Peyer's patch (tissue), 4 donors: ENCODE data around the gene ACBD6. TPM values are rescaled to one million over a fixed set of nuclear protein-coding genes. Genes with fewer than 3 reads are reported as not detected.

ENCODE experiments used
- DNase-seq, 3 donors: peaks; one replicate each; pipeline ENCODE4 v3.0.0-alpha.2; 2017 to 2019
- H3K27ac ChIP-seq, 4 donors: fragments of 200-600 bp; sonication (generic); one replicate each; pipeline ENCODE4 v1.5.1; 2016 to 2019
- H3K27me3 ChIP-seq, 2 donors: fragments of 200-600 bp; sonication (generic); one replicate each; pipeline ENCODE4 v1.5.1; 2019
- H3K36me3 ChIP-seq, 3 donors: fragments of 200-600 bp; sonication (generic); one replicate each; pipeline ENCODE4 v1.5.1; 2016 to 2019
- H3K4me1 ChIP-seq, 4 donors: fragments of 200-600 bp; sonication (generic); one replicate each; pipeline ENCODE4 v1.5.1; 2016 to 2019
- H3K4me3 ChIP-seq, 4 donors: fragments of 200-600 bp; sonication (generic); 1 replicate in 3 of 4; 2 replicates in 1 of 4; pipeline ENCODE4 v1.5.1; 2016 to 2019; ENCODE audit warnings: mild to moderate bottlenecking in 1 of 4
- H3K9me3 ChIP-seq, 4 donors: fragments of 200-600 bp; sonication (generic); one replicate each; pipeline ENCODE4 v1.5.1; 2016 to 2019; ENCODE audit warnings: mild to moderate bottlenecking in 1 of 4
- POLR2A ChIP-seq, 2 donors: fragments of 450-650 bp; IDR thresholded peaks; one replicate each; pipeline ENCODE4 v1.5.1; 2017; ENCODE audit warnings: antibody characterized with exemption in 2 of 2, mild to moderate bottlenecking in 2 of 2, moderate library complexity in 2 of 2
- total RNA-seq, 4 donors: library from RNA; depleted of rRNA; stranded (reverse); fragments of >200 nt; gene quantifications; one replicate each; pipeline ENCODE4 v1.1.0, GENCODE V29; 2016
- TF ChIP-seq, protein P1 (sequence below), 6 experiments: fragments of 450-650 bp in 4 of 6; fragments of 200-600 bp in 2 of 6; sonication (generic) in 1 of 6; IDR thresholded peaks; one replicate each; pipeline ENCODE4 v1.5.1; 2017 to 2019; ENCODE audit warnings: antibody characterized with exemption in 6 of 6, mild to moderate bottlenecking in 3 of 6, moderate library complexity in 1 of 6

The ACBD6 gene
- total RNA-seq, 4 donors from 2014 or later = 32.2 to 56.1 (median 32.7) TPM

DNA sequence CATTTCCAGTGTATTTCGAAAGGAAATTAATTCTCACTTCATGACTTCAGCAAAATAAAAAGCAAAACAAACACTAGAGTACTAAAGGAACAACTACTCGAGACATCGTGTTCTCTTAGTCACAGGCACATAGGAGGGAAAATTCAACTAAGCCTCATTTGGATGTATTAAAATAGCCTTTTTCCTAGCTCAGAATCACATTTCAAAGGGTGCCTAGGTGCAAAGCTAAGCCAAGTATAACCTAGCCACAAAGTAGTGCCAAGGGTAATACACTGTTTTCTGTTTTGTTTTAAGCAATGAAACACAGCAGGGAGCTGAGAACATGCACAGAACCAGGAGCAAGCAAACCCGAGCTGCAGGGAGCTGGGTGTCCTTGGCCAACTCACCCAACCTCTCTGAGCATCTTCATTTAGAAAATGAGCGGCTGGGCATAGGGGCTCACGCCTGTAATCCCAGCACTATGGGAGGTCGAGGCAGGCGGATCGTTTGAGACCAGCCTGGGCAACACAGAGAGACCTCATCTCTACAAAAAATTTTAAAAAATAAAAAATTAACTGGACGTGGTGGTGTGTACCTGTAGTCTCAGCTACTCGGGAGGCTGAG, 26.6 kb upstream of the ACBD6 start:
- H3K27ac ChIP-seq = no peak overlapping the region
- TF ChIP-seq POLR2A (IDR thresholded peaks at IDR 0.05) = no peak
- TF ChIP-seq, protein P1, sequence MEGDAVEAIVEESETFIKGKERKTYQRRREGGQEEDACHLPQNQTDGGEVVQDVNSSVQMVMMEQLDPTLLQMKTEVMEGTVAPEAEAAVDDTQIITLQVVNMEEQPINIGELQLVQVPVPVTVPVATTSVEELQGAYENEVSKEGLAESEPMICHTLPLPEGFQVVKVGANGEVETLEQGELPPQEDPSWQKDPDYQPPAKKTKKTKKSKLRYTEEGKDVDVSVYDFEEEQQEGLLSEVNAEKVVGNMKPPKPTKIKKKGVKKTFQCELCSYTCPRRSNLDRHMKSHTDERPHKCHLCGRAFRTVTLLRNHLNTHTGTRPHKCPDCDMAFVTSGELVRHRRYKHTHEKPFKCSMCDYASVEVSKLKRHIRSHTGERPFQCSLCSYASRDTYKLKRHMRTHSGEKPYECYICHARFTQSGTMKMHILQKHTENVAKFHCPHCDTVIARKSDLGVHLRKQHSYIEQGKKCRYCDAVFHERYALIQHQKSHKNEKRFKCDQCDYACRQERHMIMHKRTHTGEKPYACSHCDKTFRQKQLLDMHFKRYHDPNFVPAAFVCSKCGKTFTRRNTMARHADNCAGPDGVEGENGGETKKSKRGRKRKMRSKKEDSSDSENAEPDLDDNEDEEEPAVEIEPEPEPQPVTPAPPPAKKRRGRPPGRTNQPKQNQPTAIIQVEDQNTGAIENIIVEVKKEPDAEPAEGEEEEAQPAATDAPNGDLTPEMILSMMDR (IDR thresholded peaks at IDR 0.05) = no peak
- H3K4me3 ChIP-seq = no peak overlapping the region
- no peaks in the 10 kb centered on the region for H3K9me3 ChIP-seq
- H3K27me3 ChIP-seq = no peaks in the 10 kb centered on the region
- H3K4me1 ChIP-seq = no peaks in the 10 kb centered on the region
- DNase-seq = no peak
- no peaks in the 10 kb centered on the region for H3K36me3 ChIP-seq

DNA sequence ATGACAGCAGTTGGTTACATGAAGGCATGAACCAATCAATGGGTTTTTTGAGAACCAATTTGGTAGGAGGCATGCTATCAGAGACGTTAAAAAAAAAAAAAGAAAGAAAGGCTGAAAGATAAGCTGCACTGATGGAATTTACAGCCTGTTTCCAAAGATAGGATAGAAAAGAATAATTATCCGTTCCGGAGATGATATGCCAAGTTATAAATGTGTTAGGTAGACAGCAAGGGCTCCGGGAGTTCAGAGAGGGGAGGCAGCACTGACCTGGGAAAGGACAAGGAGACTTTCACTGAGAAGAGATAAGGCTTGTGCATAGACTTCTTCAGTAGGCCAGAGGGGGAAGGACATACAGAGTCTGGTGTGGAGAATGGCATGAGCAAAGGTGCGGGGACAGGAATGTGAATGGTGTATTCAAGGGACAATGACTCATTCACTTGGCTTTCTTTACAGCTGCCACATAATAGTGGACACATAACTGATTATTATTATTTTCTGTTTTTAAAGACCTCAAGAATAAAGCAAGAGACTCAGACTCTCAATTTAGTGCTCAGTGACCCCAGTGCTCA, 24.8 kb upstream of the ACBD6 start:
- no peaks in the 10 kb centered on the region for H3K36me3 ChIP-seq
- H3K9me3 ChIP-seq = no peaks in the 10 kb centered on the region
- H3K4me3 ChIP-seq = no peak overlapping the region
- H3K27ac ChIP-seq = no peak overlapping the region
- no peak for DNase-seq
- H3K27me3 ChIP-seq = no peaks in the 10 kb centered on the region
- H3K4me1 ChIP-seq = no peaks in the 10 kb centered on the region
- TF ChIP-seq POLR2A (IDR thresholded peaks at IDR 0.05) = no peak
- TF ChIP-seq, protein P1 (IDR thresholded peaks at IDR 0.05) = no peak

DNA sequence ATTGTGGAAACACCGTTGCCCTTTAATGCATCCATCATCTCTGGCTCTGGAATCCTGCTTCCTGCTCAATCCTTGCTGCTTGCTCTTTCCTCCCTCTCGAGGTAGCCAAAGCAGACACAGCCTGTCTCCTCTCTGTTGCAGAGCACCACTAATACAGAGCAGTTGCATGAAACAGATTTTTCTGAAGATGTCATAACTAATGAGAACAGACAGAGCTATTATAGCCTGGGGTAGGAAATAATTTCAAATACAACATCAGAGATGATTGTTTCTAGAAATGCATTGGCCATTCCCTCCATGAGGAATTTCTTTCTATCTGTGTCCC, 23.3 kb upstream of the ACBD6 start:
- Histone ChIP-seq H3K9me3 (no peaks in the 10 kb centered on the region), H3K4me1 (no peaks in the 10 kb centered on the region), H3K27me3 (no peaks in the 10 kb centered on the region), H3K36me3 (no peaks in the 10 kb centered on the region), H3K4me3 (no peak overlapping the region), H3K27ac (no peak overlapping the region)
- TF ChIP-seq, protein P1 (IDR thresholded peaks at IDR 0.05) = no peak
- TF ChIP-seq POLR2A (IDR thresholded peaks at IDR 0.05) = no peak
- DNase-seq = no peak

DNA sequence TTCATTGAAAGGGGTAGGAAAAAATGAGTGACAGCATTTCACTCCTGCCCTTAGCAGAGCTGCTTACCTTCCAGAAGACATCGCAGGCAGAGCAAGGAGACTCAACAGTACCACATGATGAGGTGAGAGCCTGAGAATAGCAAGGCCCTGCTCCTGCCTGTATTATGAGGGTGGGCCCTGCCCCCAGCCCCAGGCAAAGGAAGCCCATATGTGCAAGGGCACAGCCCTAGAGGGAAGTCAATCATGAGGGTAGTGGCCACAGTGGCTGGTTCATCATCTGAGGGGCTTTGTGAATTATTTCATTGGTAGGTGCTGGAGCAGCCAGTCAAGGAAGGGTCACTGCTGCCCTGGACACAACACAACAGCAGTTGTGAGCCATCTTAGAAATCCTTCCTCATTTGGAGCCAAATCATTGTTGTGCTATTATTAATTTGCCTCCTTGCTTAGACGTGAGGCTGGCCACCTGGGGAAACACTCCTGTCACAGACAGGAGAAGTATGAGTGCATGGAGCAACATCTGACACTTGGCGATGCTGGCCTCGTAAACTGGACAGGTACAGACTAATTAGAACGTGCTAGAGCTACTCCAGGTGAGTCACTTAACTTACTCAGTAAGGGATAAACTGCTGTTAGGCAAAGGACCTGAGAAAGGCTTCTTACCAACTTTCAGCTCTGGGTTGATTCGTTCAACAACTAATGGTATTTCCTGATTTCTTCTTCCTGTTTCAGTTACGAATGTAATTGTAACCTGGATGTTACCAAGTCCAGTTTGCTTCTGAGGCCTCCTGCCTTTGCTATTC, 22.7 kb upstream of the ACBD6 start:
- Histone ChIP-seq H3K27ac (no peak overlapping the region), H3K27me3 (no peaks in the 10 kb centered on the region), H3K36me3 (no peaks in the 10 kb centered on the region), H3K9me3 (no peaks in the 10 kb centered on the region), H3K4me1 (no peaks in the 10 kb centered on the region), H3K4me3 (no peak overlapping the region)
- no peak for DNase-seq
- TF ChIP-seq POLR2A (IDR thresholded peaks at IDR 0.05) = no peak
- TF ChIP-seq, protein P1 (IDR thresholded peaks at IDR 0.05) = no peak

DNA sequence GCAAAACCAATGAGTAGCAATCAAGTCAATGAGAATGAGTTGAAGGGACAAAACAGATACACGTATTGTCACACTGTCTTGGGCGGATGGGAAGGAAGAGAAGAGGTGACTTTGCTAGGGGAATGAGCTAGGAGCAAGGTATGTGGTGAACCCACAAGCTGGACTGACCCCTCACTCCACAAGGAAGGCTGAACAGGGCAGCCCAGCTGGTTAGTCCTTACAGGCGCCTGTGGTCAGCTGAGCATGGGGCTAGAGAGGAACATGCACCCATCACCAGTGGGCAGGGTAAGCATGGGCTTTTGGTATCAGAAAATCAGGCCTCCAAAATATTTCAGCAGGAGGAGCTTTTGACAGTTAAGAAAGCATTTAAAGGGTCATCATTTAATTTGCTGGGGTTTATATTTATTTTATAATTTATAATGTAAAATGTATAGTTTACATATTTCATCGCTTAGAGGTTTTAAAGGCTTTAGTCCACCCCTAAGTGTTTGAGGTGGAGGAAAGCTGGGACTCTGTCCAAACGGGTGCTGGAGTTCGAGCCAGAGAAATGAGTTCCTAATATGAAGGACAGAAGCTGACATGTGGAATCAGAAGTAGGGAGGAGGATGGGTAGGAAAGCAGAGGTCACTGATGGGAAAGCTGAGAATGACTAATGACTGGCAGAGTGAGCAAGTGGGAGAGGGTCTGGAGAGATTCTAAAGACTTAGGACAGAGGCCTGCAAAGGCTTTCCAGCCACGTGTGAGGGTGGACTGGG, 22.0 kb upstream of the ACBD6 start:
- Histone ChIP-seq H3K27me3 (no peaks in the 10 kb centered on the region), H3K36me3 (no peaks in the 10 kb centered on the region)
- no peak for TF ChIP-seq POLR2A (IDR thresholded peaks at IDR 0.05)
- TF ChIP-seq, protein P1 (IDR thresholded peaks at IDR 0.05) = no peak

More for the DNA sequence above, 22.0 kb upstream of the ACBD6 start:
- Histone ChIP-seq H3K9me3 (no peaks in the 10 kb centered on the region), H3K27ac (no peak overlapping the region), H3K4me1 (no peaks in the 10 kb centered on the region), H3K4me3 (no peak overlapping the region)
- no peak for DNase-seq
